Mesenteric fat pad (tissue), 1 donor: ENCODE measurements around the gene SNRNP48. TPM values are rescaled to one million over a fixed set of nuclear protein-coding genes. Genes with fewer than 3 reads are reported as not detected.

ENCODE experiments used
- DNase-seq: peaks from one replicate; pipeline ENCODE4 v3.0.0-alpha.2; 2020; ENCODE audit warnings: low spot score
- total RNA-seq: library from RNA; stranded (reverse); fragmentation: NEBNext Ultra II Directional; extraction: Animal tissue kit (Norgen Biotek cat#: 25700); gene quantifications from one replicate; pipeline ENCODE4 v1.2.1, GENCODE V29; 2021
- donor health status: DM: yes; HTN: yes; CAD: no.

Gene SNRNP48
- total RNA-seq, 1 donor from 2014 or later = 8.4 TPM

- DNase-seq = no peak
Observed at GRCh38 chr6:7640607-7641577, 50.9 kb downstream of the SNRNP48 start.

- DNase-seq = no peak
Observed at GRCh38 chr6:7642791-7643190, 52.8 kb downstream of the SNRNP48 start.

- no peak for DNase-seq
Observed at GRCh38 chr6:7644417-7644816, 54.4 kb downstream of the SNRNP48 start.

- no peak for DNase-seq
Observed at GRCh38 chr6:7646394-7646793, 56.4 kb downstream of the SNRNP48 start.

GRCh38 chr6:7647504-7647903, 57.5 kb downstream of the SNRNP48 start:
- DNase-seq = no peak

GRCh38 chr6:7649037-7649810, 59.2 kb downstream of the SNRNP48 start:
- DNase-seq = no peak

GRCh38 chr6:7650878-7651277, 60.9 kb downstream of the SNRNP48 start:
- DNase-seq = no peak

- no peak for DNase-seq
Observed at GRCh38 chr6:7652957-7653356, 63.0 kb downstream of the SNRNP48 start.

GRCh38 chr6:7656355-7656754, 66.4 kb downstream of the SNRNP48 start:
- no peak for DNase-seq

GRCh38 chr6:7658543-7658942, 68.5 kb downstream of the SNRNP48 start:
- DNase-seq = no peak

- no peak for DNase-seq
Observed at GRCh38 chr6:7661364-7661763, 71.4 kb downstream of the SNRNP48 start.

Other genes starting within 250 kb of the SNRNP48 start
- not detected for gene CAGE1, start 200.5 kb upstream of the SNRNP48 start, total RNA-seq
- 29.5 TPM for gene RIOK1, start 200.4 kb upstream of the SNRNP48 start, total RNA-seq
- gene DSP, start 48.5 kb upstream of the SNRNP48 start, total RNA-seq = 4.0 TPM
- 12.7 TPM for gene BMP6, start 135.9 kb downstream of the SNRNP48 start, total RNA-seq